ENCODE results near the gene SERPINA7.

GRCh38 chrX:106005684-106006083, 32.8 kb downstream of the SERPINA7 start:
- TF ChIP-seq, protein P1, sequence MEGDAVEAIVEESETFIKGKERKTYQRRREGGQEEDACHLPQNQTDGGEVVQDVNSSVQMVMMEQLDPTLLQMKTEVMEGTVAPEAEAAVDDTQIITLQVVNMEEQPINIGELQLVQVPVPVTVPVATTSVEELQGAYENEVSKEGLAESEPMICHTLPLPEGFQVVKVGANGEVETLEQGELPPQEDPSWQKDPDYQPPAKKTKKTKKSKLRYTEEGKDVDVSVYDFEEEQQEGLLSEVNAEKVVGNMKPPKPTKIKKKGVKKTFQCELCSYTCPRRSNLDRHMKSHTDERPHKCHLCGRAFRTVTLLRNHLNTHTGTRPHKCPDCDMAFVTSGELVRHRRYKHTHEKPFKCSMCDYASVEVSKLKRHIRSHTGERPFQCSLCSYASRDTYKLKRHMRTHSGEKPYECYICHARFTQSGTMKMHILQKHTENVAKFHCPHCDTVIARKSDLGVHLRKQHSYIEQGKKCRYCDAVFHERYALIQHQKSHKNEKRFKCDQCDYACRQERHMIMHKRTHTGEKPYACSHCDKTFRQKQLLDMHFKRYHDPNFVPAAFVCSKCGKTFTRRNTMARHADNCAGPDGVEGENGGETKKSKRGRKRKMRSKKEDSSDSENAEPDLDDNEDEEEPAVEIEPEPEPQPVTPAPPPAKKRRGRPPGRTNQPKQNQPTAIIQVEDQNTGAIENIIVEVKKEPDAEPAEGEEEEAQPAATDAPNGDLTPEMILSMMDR (IDR thresholded peaks at IDR 0.05): no peak
- TF ChIP-seq POLR2A (IDR thresholded peaks at IDR 0.05) (no peak), POLR2AphosphoS5 (IDR thresholded peaks at IDR 0.05) (no peak)

All from stomach (tissue), 4 donors.